Caco-2 (cell line): ENCODE data around the gene HOXC12. TPM values are rescaled to one million over a fixed set of nuclear protein-coding genes. Genes with fewer than 3 reads are reported as not detected.

Experiments used
- BruUV-seq: library from RNA; stranded (reverse); fragments of 400-500 nt; replicated peaks from 2 replicates; lab custom pipeline; 2021; lab: Mats Ljungman, UMichigan
- CTCF ChIA-PET: fragments of 300-600 bp; sonication (Branson Sonifier 250); formaldehyde crosslinking; loops from one replicate; lab custom pipeline; 2022; ENCODE audit warnings: antibody characterized with exemption; lab: Charles Lee
- POLR2A ChIA-PET: fragments of 300-600 bp; sonication (Branson Sonifier 250); formaldehyde crosslinking; loops from one replicate; lab custom pipeline; 2022; ENCODE audit warnings: antibody characterized with exemption; lab: Charles Lee
- DNase-seq, 2 experiments: peaks; one replicate each; pipeline versions ENCODE4 v3.0.0 to v3.0.0-alpha.2; 2020 to 2022
- H3K27me3 ChIP-seq: replicated peaks from 2 replicates; pipeline ENCODE4 v1.6.0; 2011; ENCODE audit warnings: low read length; ENCODE audit not compliant: control insufficient read depth, insufficient read depth
- H3K36me3 ChIP-seq: 2 replicates; pipeline ENCODE4 v1.5.1; 2011; ENCODE audit warnings: low read length; ENCODE audit not compliant: control insufficient read depth, insufficient read depth
- H3K4me1 ChIP-seq: fragments of 250-450 bp; sonication (Bioruptor Pico); 2 replicates; pipeline ENCODE4 v1.5.1; 2020; ENCODE audit warnings: mild to moderate bottlenecking
- H3K4me3 ChIP-seq: 2 replicates; pipeline ENCODE4 v1.5.1; 2011; ENCODE audit warnings: low read depth, mild to moderate bottlenecking, control low read depth, low read length
- H3K9me3 ChIP-seq: fragments of 250-450 bp; sonication (Bioruptor Pico); 2 replicates; pipeline ENCODE4 v1.5.1; 2020; ENCODE audit warnings: mild to moderate bottlenecking, moderate library complexity
- H3K27ac Mint-ChIP-seq: one replicate; pipeline ENCODE4 v1.8.0; 2022; ENCODE audit warnings: mixed read lengths; ENCODE audit not compliant: unreplicated experiment
- H3K27me3 Mint-ChIP-seq: one replicate; pipeline ENCODE4 v1.8.0; 2022; ENCODE audit warnings: mixed read lengths; ENCODE audit not compliant: insufficient read depth, unreplicated experiment
- H3K36me3 Mint-ChIP-seq: one replicate; pipeline ENCODE4 v1.8.0; 2022; ENCODE audit warnings: mild to moderate bottlenecking, mixed read lengths; ENCODE audit not compliant: insufficient read depth, unreplicated experiment
- H3K4me1 Mint-ChIP-seq: one replicate; pipeline ENCODE4 v1.8.0; 2022; ENCODE audit warnings: low read depth, mixed read lengths; ENCODE audit not compliant: unreplicated experiment
- H3K4me3 Mint-ChIP-seq: one replicate; pipeline ENCODE4 v1.8.0; 2022; ENCODE audit warnings: mild to moderate bottlenecking, moderate library complexity, mixed read lengths; ENCODE audit not compliant: unreplicated experiment
- H3K9me3 Mint-ChIP-seq: one replicate; pipeline ENCODE4 v1.8.0; 2022; ENCODE audit warnings: mixed read lengths; ENCODE audit not compliant: unreplicated experiment
- intact Hi-C: fragments of 100-400 bp; cut with micrococcal nuclease; formaldehyde crosslinking; loops from one replicate; pipeline ENCODE4 v1.10.0; 2022; ENCODE audit not compliant: unreplicated experiment
- total RNA-seq: library from RNA; stranded (reverse); gene quantifications from 2 replicates; pipeline ENCODE4 v1.2.3, GENCODE V29; 2022
- TF ChIP-seq, protein P1 (sequence below), 2 experiments: fragments of 200-600 bp in 1 of 2; IDR thresholded peaks; 1 replicate in 1 of 2; 2 replicates in 1 of 2; pipeline versions ENCODE4 v1.5.1 to v1.8.0; 2011 to 2022; ENCODE audit warnings: antibody characterized with exemption in 1 of 2, control low read depth in 1 of 2, inconsistent platforms in 1 of 2, low read depth in 1 of 2, low read length in 1 of 2, mild to moderate bottlenecking in 1 of 2, moderate library complexity in 1 of 2; ENCODE audit not compliant: insufficient read depth in 1 of 2, severe bottlenecking in 1 of 2, unreplicated experiment in 1 of 2

HOXC12 gene
- total RNA-seq, 1 experiment from 2014 or later, result 10.3 TPM

DNA sequence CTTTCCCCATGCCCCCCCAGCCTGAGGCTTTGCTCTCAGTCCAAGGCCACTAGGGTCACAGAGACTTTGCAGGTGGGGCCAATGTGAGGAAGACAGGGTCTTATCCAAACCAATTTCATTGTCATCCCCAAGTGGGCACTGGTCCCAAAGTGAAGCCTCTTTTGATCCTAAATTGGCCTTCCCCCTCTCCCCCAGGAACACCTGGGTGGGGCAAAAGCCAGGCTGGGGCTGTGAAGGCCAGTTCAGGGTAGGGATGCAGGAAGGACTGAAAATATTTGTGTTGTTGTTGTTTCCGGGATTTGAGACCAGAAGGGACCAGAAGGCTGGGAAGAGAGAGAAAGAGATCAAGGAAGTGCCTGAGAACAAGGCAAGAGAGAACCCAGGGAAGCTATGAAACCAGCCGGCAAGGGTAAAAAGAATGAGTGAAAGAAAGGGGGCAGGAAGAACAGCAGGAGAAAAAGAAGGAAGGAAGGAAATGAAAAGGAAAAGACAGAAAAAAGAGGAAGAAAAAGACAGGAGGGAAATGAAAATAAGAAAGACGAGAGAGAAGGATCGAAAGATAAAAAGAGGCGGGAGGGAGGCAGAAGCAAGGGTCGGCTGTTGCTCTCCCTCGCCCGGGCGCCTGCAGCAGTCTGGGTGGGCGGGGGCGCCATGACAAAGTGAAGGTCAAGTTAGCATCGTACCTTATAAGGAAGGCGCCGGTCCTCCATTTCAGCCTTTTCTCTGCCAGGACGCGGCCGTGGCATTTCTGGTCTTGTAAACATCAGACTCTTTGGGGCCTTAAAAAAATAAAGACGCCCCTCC lies 10.8 kb downstream of the HOXC12 start:
- no peak for DNase-seq
- TF ChIP-seq, protein P1, sequence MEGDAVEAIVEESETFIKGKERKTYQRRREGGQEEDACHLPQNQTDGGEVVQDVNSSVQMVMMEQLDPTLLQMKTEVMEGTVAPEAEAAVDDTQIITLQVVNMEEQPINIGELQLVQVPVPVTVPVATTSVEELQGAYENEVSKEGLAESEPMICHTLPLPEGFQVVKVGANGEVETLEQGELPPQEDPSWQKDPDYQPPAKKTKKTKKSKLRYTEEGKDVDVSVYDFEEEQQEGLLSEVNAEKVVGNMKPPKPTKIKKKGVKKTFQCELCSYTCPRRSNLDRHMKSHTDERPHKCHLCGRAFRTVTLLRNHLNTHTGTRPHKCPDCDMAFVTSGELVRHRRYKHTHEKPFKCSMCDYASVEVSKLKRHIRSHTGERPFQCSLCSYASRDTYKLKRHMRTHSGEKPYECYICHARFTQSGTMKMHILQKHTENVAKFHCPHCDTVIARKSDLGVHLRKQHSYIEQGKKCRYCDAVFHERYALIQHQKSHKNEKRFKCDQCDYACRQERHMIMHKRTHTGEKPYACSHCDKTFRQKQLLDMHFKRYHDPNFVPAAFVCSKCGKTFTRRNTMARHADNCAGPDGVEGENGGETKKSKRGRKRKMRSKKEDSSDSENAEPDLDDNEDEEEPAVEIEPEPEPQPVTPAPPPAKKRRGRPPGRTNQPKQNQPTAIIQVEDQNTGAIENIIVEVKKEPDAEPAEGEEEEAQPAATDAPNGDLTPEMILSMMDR (IDR thresholded peaks at IDR 0.05; ENCODE audit: insufficient read depth in 1 of 2, low read depth in 1 of 2, low read length in 1 of 2, severe bottlenecking in 1 of 2, unreplicated experiment in 1 of 2), result no peak
- Histone ChIP-seq H3K9me3 (no peaks in the 10 kb centered on the region), H3K36me3 (no peaks in the 10 kb centered on the region), H3K4me1 (0 out of 2 replicates have a peak, but pooled peaks cover 5% of the 10 kb centered on the region), H3K27me3 (no peaks in the 10 kb centered on the region), H3K4me3 (no peak overlapping the region)
- CTCF ChIA-PET, result no interaction called here
- Mint-ChIP-seq H3K4me3 (no peak overlapping the region), H3K9me3 (no peaks in the 10 kb centered on the region), H3K27me3 (no peaks in the 10 kb centered on the region), H3K4me1 (peaks cover 23% of the 10 kb centered on the region), H3K36me3 (no peaks in the 10 kb centered on the region), H3K27ac (no peak overlapping the region)
- intact Hi-C loops, result no loop called here
- no TSS peak for BruUV-seq
- POLR2A ChIA-PET, result no interaction called here

DNA sequence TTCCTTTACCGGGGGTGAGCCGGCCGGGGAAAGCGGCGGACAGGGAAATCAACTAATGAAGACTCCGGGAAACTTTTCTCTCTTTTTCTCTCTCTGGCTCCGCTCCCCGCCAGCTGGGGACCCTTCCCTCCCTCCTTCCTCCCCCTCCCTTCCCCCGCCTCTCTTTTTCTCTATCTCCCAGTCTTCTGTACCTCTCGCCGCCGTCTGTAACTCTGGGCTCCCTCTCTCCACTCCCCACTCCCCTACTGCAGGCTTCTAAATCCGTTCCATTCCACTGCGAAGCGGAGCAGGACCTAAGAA lies 11.3 kb downstream of the HOXC12 start:
- H3K27ac Mint-ChIP-seq, result no peak overlapping the region
- H3K27me3 ChIP-seq, result no peaks in the 10 kb centered on the region
- intact Hi-C loops, result no loop called here

DNA sequence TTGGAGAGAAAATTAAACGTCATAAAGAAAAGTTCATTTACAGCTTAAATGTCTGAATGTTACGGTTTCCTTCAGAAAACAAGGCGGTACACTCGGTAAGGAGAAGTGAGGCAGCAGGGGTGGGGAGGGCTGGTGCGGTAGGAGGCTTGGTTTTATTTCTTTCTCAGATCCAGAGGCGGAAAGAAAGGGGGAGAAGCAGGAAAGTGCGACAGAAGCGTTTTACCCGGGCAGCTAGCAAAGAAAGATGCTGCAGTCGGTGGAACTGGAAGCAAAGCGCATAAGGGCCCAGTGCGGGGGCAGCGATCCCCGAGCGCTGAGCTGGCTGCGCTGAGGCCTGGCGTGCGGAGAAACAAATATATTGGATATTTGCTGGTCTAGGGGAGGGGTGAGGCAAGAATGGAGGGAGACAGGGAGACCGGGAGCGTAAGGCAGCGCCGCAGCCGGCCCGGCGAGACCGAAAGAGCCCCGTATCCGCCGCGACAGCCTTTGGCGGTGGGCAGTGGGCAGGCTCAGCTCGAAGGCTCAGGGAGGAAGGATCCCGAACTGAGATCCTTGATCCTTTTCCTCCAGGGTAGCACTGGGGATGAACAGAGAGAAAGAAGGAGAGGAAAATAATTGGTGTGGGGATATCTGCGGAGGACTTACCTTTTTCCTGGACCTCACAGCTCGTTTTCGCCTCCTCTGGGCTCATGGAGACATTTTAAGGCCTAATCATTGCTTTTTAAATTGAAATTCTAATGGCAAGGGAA lies 11.9 kb downstream of the HOXC12 start:
- H3K36me3 Mint-ChIP-seq, result no peaks in the 10 kb centered on the region
- BruUV-seq, result no TSS peak
- POLR2A ChIA-PET, result no interaction called here

More for the DNA sequence above, 11.3 kb downstream of the HOXC12 start:
- DNase-seq, result no peak
- Mint-ChIP-seq H3K36me3 (no peaks in the 10 kb centered on the region), H3K27me3 (no peaks in the 10 kb centered on the region), H3K9me3 (no peaks in the 10 kb centered on the region), H3K4me1 (peaks cover 23% of the 10 kb centered on the region), H3K4me3 (no peak overlapping the region)
- no peaks in the 10 kb centered on the region for H3K9me3 ChIP-seq
- H3K4me3 ChIP-seq, result no peak overlapping the region
- H3K4me1 ChIP-seq, result 0 out of 2 replicates have a peak, but pooled peaks cover 5% of the 10 kb centered on the region
- POLR2A ChIA-PET, result no interaction called here
- TF ChIP-seq, protein P1 (IDR thresholded peaks at IDR 0.05; ENCODE audit: insufficient read depth in 1 of 2, low read depth in 1 of 2, low read length in 1 of 2, severe bottlenecking in 1 of 2, unreplicated experiment in 1 of 2), result no peak
- CTCF ChIA-PET, result no interaction called here
- H3K36me3 ChIP-seq, result no peaks in the 10 kb centered on the region
- BruUV-seq, result no TSS peak

More for the DNA sequence above, 11.9 kb downstream of the HOXC12 start:
- H3K27me3 Mint-ChIP-seq, result no peaks in the 10 kb centered on the region
- H3K4me3 ChIP-seq, result no peak overlapping the region
- H3K9me3 ChIP-seq, result no peaks in the 10 kb centered on the region
- CTCF ChIA-PET, result no interaction called here
- 0 out of 2 replicates have a peak, but pooled peaks cover 5% of the 10 kb centered on the region for H3K4me1 ChIP-seq
- no peak overlapping the region for H3K27ac Mint-ChIP-seq
- TF ChIP-seq, protein P1 (IDR thresholded peaks at IDR 0.05; ENCODE audit: insufficient read depth in 1 of 2, low read depth in 1 of 2, low read length in 1 of 2, severe bottlenecking in 1 of 2, unreplicated experiment in 1 of 2), result no peak
- no peak overlapping the region for H3K4me3 Mint-ChIP-seq
- intact Hi-C loops, result no loop called here
- no peaks in the 10 kb centered on the region for H3K36me3 ChIP-seq
- peaks cover 23% of the 10 kb centered on the region for H3K4me1 Mint-ChIP-seq
- DNase-seq, result no peak
- H3K9me3 Mint-ChIP-seq, result no peaks in the 10 kb centered on the region
- H3K27me3 ChIP-seq, result no peaks in the 10 kb centered on the region
